ENCODE measurements around the gene LPCAT1. TPM values are rescaled to one million over a fixed set of nuclear protein-coding genes. Genes with fewer than 3 reads are reported as not detected.

Gene LPCAT1
- total RNA-seq, 1 experiment from 2014 or later: 75.0 TPM

DNA sequence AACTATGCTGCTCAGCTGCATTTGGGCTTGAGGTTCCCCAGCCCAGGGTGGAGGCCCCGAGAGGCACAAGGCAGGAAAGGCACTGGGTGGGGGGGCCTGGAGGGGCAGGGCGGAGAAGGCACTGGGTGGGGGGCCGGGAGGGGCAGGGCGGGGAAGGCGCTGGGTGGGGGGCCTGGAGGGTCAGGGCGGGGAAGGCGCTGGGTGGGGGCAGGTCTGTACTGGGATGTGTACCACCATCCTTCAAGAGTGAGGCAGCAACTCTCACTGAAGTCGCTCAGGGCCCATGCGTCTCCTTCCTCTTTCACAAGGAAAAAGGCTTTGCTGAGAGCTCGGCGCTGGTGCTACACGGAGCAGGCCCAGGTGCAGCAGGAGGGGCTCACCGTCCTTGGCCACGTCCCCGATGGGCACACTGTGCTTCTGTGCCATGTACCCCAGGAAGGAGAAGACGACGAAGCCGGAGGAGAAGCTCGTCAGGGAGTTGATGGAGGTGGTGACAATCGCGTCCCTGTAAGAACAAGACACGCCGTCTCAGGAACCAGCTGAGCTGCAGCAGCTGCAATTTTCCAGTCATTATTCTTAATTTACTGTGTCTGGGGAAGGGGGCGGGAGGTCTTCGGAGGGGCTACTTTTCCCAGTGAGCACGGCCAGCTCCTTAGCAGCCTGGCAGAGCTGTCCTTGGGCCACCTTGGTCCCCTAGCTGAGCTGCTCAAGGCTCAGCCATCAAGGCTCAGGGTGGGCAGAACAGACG, 109.3 kb downstream of the LPCAT1 start:
- H3K9ac ChIP-seq (ENCODE audit: low read length): no peak overlapping the region
- ChIA-PET POLR2A (no interaction called here), CTCF (no interaction called here), RAD21 (ENCODE audit: low non-redundant PET in 1 of 2, low total read pairs in 2 of 2, uncharacterized antibody in 2 of 2, unreplicated experiment in 2 of 2) (no interaction called here)
- no peaks in the 10 kb centered on the region for H3K36me3 ChIP-seq (ENCODE audit: control insufficient read depth in 1 of 2, insufficient read depth in 2 of 2, low read length in 2 of 2)
- TF ChIP-seq ZNF274 (IDR thresholded peaks at IDR 0.05; ENCODE audit: low read depth, low read length): no peak
- TF ChIP-seq, protein P1, sequence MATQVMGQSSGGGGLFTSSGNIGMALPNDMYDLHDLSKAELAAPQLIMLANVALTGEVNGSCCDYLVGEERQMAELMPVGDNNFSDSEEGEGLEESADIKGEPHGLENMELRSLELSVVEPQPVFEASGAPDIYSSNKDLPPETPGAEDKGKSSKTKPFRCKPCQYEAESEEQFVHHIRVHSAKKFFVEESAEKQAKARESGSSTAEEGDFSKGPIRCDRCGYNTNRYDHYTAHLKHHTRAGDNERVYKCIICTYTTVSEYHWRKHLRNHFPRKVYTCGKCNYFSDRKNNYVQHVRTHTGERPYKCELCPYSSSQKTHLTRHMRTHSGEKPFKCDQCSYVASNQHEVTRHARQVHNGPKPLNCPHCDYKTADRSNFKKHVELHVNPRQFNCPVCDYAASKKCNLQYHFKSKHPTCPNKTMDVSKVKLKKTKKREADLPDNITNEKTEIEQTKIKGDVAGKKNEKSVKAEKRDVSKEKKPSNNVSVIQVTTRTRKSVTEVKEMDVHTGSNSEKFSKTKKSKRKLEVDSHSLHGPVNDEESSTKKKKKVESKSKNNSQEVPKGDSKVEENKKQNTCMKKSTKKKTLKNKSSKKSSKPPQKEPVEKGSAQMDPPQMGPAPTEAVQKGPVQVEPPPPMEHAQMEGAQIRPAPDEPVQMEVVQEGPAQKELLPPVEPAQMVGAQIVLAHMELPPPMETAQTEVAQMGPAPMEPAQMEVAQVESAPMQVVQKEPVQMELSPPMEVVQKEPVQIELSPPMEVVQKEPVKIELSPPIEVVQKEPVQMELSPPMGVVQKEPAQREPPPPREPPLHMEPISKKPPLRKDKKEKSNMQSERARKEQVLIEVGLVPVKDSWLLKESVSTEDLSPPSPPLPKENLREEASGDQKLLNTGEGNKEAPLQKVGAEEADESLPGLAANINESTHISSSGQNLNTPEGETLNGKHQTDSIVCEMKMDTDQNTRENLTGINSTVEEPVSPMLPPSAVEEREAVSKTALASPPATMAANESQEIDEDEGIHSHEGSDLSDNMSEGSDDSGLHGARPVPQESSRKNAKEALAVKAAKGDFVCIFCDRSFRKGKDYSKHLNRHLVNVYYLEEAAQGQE (IDR thresholded peaks at IDR 0.05; ENCODE audit: low read depth): no peak
- TF ChIP-seq FOSL1 (IDR thresholded peaks at IDR 0.05; ENCODE audit: low read depth): no peak
- TF ChIP-seq, protein P2, sequence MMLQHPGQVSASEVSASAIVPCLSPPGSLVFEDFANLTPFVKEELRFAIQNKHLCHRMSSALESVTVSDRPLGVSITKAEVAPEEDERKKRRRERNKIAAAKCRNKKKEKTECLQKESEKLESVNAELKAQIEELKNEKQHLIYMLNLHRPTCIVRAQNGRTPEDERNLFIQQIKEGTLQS (IDR thresholded peaks at IDR 0.05): no peak
- TF ChIP-seq POLR2A (IDR thresholded peaks at IDR 0.05; ENCODE audit: borderline replicate concordance, extremely low read depth, insufficient read depth, insufficient read length): no peak
- no peak for TF ChIP-seq CEBPB (IDR thresholded peaks at IDR 0.05; ENCODE audit: low read depth)
- no peak for TF ChIP-seq CBX3 (IDR thresholded peaks at IDR 0.05; ENCODE audit: low read depth)
- TF ChIP-seq, protein P3, sequence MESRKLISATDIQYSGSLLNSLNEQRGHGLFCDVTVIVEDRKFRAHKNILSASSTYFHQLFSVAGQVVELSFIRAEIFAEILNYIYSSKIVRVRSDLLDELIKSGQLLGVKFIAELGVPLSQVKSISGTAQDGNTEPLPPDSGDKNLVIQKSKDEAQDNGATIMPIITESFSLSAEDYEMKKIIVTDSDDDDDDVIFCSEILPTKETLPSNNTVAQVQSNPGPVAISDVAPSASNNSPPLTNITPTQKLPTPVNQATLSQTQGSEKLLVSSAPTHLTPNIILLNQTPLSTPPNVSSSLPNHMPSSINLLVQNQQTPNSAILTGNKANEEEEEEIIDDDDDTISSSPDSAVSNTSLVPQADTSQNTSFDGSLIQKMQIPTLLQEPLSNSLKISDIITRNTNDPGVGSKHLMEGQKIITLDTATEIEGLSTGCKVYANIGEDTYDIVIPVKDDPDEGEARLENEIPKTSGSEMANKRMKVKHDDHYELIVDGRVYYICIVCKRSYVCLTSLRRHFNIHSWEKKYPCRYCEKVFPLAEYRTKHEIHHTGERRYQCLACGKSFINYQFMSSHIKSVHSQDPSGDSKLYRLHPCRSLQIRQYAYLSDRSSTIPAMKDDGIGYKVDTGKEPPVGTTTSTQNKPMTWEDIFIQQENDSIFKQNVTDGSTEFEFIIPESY (IDR thresholded peaks at IDR 0.05; ENCODE audit: extremely low read depth, insufficient replicate concordance, low read length): no peak
- TF ChIP-seq RAD21 (IDR thresholded peaks at IDR 0.05; ENCODE audit: low read depth): no peak
- TF ChIP-seq, protein P4, sequence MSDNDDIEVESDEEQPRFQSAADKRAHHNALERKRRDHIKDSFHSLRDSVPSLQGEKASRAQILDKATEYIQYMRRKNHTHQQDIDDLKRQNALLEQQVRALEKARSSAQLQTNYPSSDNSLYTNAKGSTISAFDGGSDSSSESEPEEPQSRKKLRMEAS (IDR thresholded peaks at IDR 0.05): no peak
- no peak for TF ChIP-seq ZFX (IDR thresholded peaks at IDR 0.05)
- no peak for TF ChIP-seq SRF (IDR thresholded peaks at IDR 0.05; ENCODE audit: low read depth)
- no peak for TF ChIP-seq SIN3A (IDR thresholded peaks at IDR 0.05; ENCODE audit: low read depth)
- no peak for TF ChIP-seq YY1 (IDR thresholded peaks at IDR 0.05; ENCODE audit: extremely low read depth, insufficient replicate concordance, low read depth, low read length)
- TF ChIP-seq, protein P5, sequence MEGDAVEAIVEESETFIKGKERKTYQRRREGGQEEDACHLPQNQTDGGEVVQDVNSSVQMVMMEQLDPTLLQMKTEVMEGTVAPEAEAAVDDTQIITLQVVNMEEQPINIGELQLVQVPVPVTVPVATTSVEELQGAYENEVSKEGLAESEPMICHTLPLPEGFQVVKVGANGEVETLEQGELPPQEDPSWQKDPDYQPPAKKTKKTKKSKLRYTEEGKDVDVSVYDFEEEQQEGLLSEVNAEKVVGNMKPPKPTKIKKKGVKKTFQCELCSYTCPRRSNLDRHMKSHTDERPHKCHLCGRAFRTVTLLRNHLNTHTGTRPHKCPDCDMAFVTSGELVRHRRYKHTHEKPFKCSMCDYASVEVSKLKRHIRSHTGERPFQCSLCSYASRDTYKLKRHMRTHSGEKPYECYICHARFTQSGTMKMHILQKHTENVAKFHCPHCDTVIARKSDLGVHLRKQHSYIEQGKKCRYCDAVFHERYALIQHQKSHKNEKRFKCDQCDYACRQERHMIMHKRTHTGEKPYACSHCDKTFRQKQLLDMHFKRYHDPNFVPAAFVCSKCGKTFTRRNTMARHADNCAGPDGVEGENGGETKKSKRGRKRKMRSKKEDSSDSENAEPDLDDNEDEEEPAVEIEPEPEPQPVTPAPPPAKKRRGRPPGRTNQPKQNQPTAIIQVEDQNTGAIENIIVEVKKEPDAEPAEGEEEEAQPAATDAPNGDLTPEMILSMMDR (IDR thresholded peaks at IDR 0.05 in 2 of 3, conservative IDR thresholded peaks at IDR 0.05 in 1 of 3; ENCODE audit: borderline replicate concordance in 1 of 3, insufficient read depth in 1 of 3, low read depth in 2 of 3, low read length in 2 of 3): no peak
- TF ChIP-seq POLR2AphosphoS5 (IDR thresholded peaks at IDR 0.05; ENCODE audit: low read depth, low read length): no peak
- no peak for TF ChIP-seq JUND (IDR thresholded peaks at IDR 0.05)
- TF ChIP-seq EZH2 (IDR thresholded peaks at IDR 0.05): no peak
- H3K4me1 ChIP-seq (ENCODE audit: control insufficient read depth in 1 of 2, insufficient read depth in 2 of 2, low read length in 2 of 2): no peaks in the 10 kb centered on the region
- BruUV-seq (replicated peaks): no TSS peak
- no peaks in the 10 kb centered on the region for H4K20me1 ChIP-seq (ENCODE audit: insufficient read depth)
- H3K9me2 ChIP-seq (ENCODE audit: insufficient read depth): no peaks in the 10 kb centered on the region
- no peak overlapping the region for H3K4me3 ChIP-seq (replicated peaks in 1 of 2; ENCODE audit: low read depth in 1 of 2, low read length in 2 of 2)
- intact Hi-C loops (cut with micrococcal nuclease): no loop called here
- no peak overlapping the region for H2AFZ ChIP-seq (ENCODE audit: low read depth, low read length, poor library complexity, severe bottlenecking)
- H3K27me3 ChIP-seq (ENCODE audit: insufficient read depth, low read length): no peaks in the 10 kb centered on the region
- no peak overlapping the region for H3K27ac ChIP-seq (ENCODE audit: low read depth, low read length)
- DNase-seq (ENCODE audit: low read depth, low spot score) (no peak), ATAC-seq (0 out of 2 replicates have a peak, but pooled peaks have one; percentile 18)
- no peak overlapping the region for H3K4me2 ChIP-seq (ENCODE audit: low read length)
- no peaks in the 10 kb centered on the region for H3K9me3 ChIP-seq (ENCODE audit: control insufficient read depth in 1 of 2, insufficient read depth in 1 of 2, low read depth in 1 of 2, low read length in 2 of 2)
- no peaks in the 10 kb centered on the region for H3K79me2 ChIP-seq (ENCODE audit: insufficient read depth, low read length)

All from HCT116 (cell line).